HG03135 (cell line): ENCODE measurements around the gene RSPH1.

ENCODE experiments used
- ATAC-seq: cut with Tn5 transposase; IDR thresholded peaks from one replicate; pipeline ENCODE4 v1.9.1; 2021; ENCODE audit warnings: mild to moderate bottlenecking, moderate library complexity; ENCODE audit not compliant: unreplicated experiment

RSPH1 gene

GRCh38 chr21:42532466-42533181 lies 36.6 kb upstream of the RSPH1 start:
- no peak for ATAC-seq

- no peak for ATAC-seq
These were observed 35.7 kb upstream of the RSPH1 start for GRCh38 chr21:42531771-42532170.

GRCh38 chr21:42530167-42530518 lies 34.1 kb upstream of the RSPH1 start:
- ATAC-seq = no peak

- no peak for ATAC-seq
These were observed 31.6 kb upstream of the RSPH1 start for GRCh38 chr21:42527489-42528158.

- no peak for ATAC-seq
These were observed 31.1 kb upstream of the RSPH1 start for GRCh38 chr21:42527127-42527488.

GRCh38 chr21:42526379-42526727 lies 30.3 kb upstream of the RSPH1 start:
- no peak for ATAC-seq

GRCh38 chr21:42525676-42526378 lies 29.8 kb upstream of the RSPH1 start:
- no peak for ATAC-seq

- no peak for ATAC-seq
These were observed 29.1 kb upstream of the RSPH1 start for GRCh38 chr21:42525029-42525581.

GRCh38 chr21:42524341-42525028 lies 28.5 kb upstream of the RSPH1 start:
- ATAC-seq = peak; percentile 78

- ATAC-seq = no peak
These were observed 27.9 kb upstream of the RSPH1 start for GRCh38 chr21:42523941-42524340.

- ATAC-seq = no peak
These were observed 27.2 kb upstream of the RSPH1 start for GRCh38 chr21:42523211-42523610.

- no peak for ATAC-seq
These were observed 26.7 kb upstream of the RSPH1 start for GRCh38 chr21:42522771-42523170.

- no peak for ATAC-seq
These were observed 26.2 kb upstream of the RSPH1 start for GRCh38 chr21:42522271-42522670.

- ATAC-seq = no peak
These were observed 25.8 kb upstream of the RSPH1 start for GRCh38 chr21:42521805-42522204.

GRCh38 chr21:42521384-42521783 lies 25.4 kb upstream of the RSPH1 start:
- ATAC-seq = no peak

- no peak for ATAC-seq
These were observed 24.7 kb upstream of the RSPH1 start for GRCh38 chr21:42520628-42521253.

- ATAC-seq = no peak
These were observed 22.6 kb upstream of the RSPH1 start for GRCh38 chr21:42518626-42519025.

GRCh38 chr21:42518215-42518614 lies 22.2 kb upstream of the RSPH1 start:
- ATAC-seq = no peak

- no peak for ATAC-seq
These were observed 19.9 kb upstream of the RSPH1 start for GRCh38 chr21:42515708-42516502.

- ATAC-seq = no peak
These were observed 18.8 kb upstream of the RSPH1 start for GRCh38 chr21:42514883-42515228.
